Measurements from ENCODE around the gene MVB12B. TPM values are rescaled to one million over a fixed set of nuclear protein-coding genes. Genes with fewer than 3 reads are reported as not detected.

The MVB12B gene
- total RNA-seq, 1 donor from 2014 or later = 47.8 TPM

GRCh38 chr9:126443144-126443543 is 116.5 kb downstream of the MVB12B start:
- no peak for DNase-seq
- ATAC-seq = no peak
- TF ChIP-seq CTCF (IDR thresholded peaks at IDR 0.05) = no peak
- no peaks in the 10 kb centered on the region for H3K27me3 ChIP-seq (ENCODE audit: low read depth)
- intact Hi-C loops (cut with DNase I) = no loop called here
- H3K36me3 ChIP-seq = peaks cover 7% of the 10 kb centered on the region
- H3K27ac ChIP-seq = no peak overlapping the region
- H3K4me3 ChIP-seq = no peak overlapping the region
- H3K9me3 ChIP-seq = no peaks in the 10 kb centered on the region
- H3K4me1 ChIP-seq = no peaks in the 10 kb centered on the region

- no peak overlapping the region for H3K4me3 ChIP-seq
- DNase-seq = no peak
- ATAC-seq = no peak
- peaks cover 22% of the 10 kb centered on the region for H3K36me3 ChIP-seq
- no peaks in the 10 kb centered on the region for H3K9me3 ChIP-seq
- H3K27ac ChIP-seq = no peak overlapping the region
- no peaks in the 10 kb centered on the region for H3K27me3 ChIP-seq (ENCODE audit: low read depth)
- H3K4me1 ChIP-seq = no peaks in the 10 kb centered on the region
- intact Hi-C loops (cut with DNase I) = no loop called here
- TF ChIP-seq CTCF (IDR thresholded peaks at IDR 0.05) = no peak
These were observed 121.5 kb downstream of the MVB12B start for GRCh38 chr9:126448136-126448535.

GRCh38 chr9:126448865-126449577 is 122.4 kb downstream of the MVB12B start:
- Histone ChIP-seq H3K9me3 (no peaks in the 10 kb centered on the region), H3K27me3 (ENCODE audit: low read depth) (no peaks in the 10 kb centered on the region), H3K27ac (no peak overlapping the region), H3K4me1 (no peaks in the 10 kb centered on the region), H3K4me3 (no peak overlapping the region), H3K36me3 (peaks cover 22% of the 10 kb centered on the region)
- ATAC-seq (peak in 1 of 2 donors; percentile 34), DNase-seq (no peak)
- TF ChIP-seq CTCF (IDR thresholded peaks at IDR 0.05) = no peak
- intact Hi-C loops (cut with DNase I) = no loop called here

- Histone ChIP-seq H3K27me3 (ENCODE audit: low read depth) (no peaks in the 10 kb centered on the region), H3K27ac (no peak overlapping the region), H3K4me1 (no peaks in the 10 kb centered on the region), H3K4me3 (no peak overlapping the region), H3K36me3 (peaks cover 22% of the 10 kb centered on the region), H3K9me3 (no peaks in the 10 kb centered on the region)
- ATAC-seq (no peak), DNase-seq (no peak)
- no peak for TF ChIP-seq CTCF (IDR thresholded peaks at IDR 0.05)
- intact Hi-C loops (cut with DNase I) = no loop called here
These were observed 123.4 kb downstream of the MVB12B start for GRCh38 chr9:126449725-126450667.

- Histone ChIP-seq H3K9me3 (no peaks in the 10 kb centered on the region), H3K36me3 (peaks cover 25% of the 10 kb centered on the region), H3K4me3 (no peak overlapping the region), H3K4me1 (no peaks in the 10 kb centered on the region), H3K27ac (no peak overlapping the region), H3K27me3 (ENCODE audit: low read depth) (no peaks in the 10 kb centered on the region)
- intact Hi-C loops (cut with DNase I) = no loop called here
- TF ChIP-seq CTCF (IDR thresholded peaks at IDR 0.05) = no peak
- ATAC-seq (no peak), DNase-seq (no peak)
These were observed 124.1 kb downstream of the MVB12B start for GRCh38 chr9:126450668-126451205.
